NOMO-1 treated with dmso at 0.1 percent for 144 hours (cell line): ENCODE measurements around the gene SUGCT.
A peak's percentile ranks its signal among the peaks of the same experiment; 100 is the strongest.
"Not testable (repeated sequence)": the region's sequence is repeated elsewhere in the genome, so short reads cannot be mapped to it uniquely, and the experiment has no call there.

ENCODE experiments used
- DNase-seq: peaks from one replicate; lab custom pipeline; 2025; ENCODE audit not compliant: unreplicated experiment; lab: John Stamatoyannopoulos, UW

The SUGCT gene

GRCh38 chr7:40244226-40244625, 109.4 kb downstream of the SUGCT start:
- DNase-seq = no peak

GRCh38 chr7:40248681-40249080, 113.9 kb downstream of the SUGCT start:
- DNase-seq = no peak

GRCh38 chr7:40253444-40253843, 118.6 kb downstream of the SUGCT start:
- not testable (repeated sequence) for DNase-seq

GRCh38 chr7:40263752-40264390, 129.1 kb downstream of the SUGCT start:
- no peak for DNase-seq

GRCh38 chr7:40267583-40267982, 132.8 kb downstream of the SUGCT start:
- no peak for DNase-seq

GRCh38 chr7:40268810-40269209, 134.0 kb downstream of the SUGCT start:
- peak; percentile 88 for DNase-seq

- no peak for DNase-seq
Measured at GRCh38 chr7:40276061-40276460, 141.3 kb downstream of the SUGCT start.

GRCh38 chr7:40279991-40280390, 145.2 kb downstream of the SUGCT start:
- DNase-seq = no peak

- no peak for DNase-seq
Measured at GRCh38 chr7:40282858-40283257, 148.1 kb downstream of the SUGCT start.

- DNase-seq = no peak
Measured at GRCh38 chr7:40283391-40283790, 148.6 kb downstream of the SUGCT start.

- no peak for DNase-seq
Measured at GRCh38 chr7:40288827-40289226, 154.0 kb downstream of the SUGCT start.

- DNase-seq = no peak
Measured at GRCh38 chr7:40297741-40298311, 163.0 kb downstream of the SUGCT start.

- DNase-seq = no peak
Measured at GRCh38 chr7:40298421-40298820, 163.6 kb downstream of the SUGCT start.

GRCh38 chr7:40299097-40299496, 164.3 kb downstream of the SUGCT start:
- DNase-seq = peak; percentile 5

- DNase-seq = no peak
Measured at GRCh38 chr7:40300146-40300670, 165.4 kb downstream of the SUGCT start.

GRCh38 chr7:40301486-40302068, 166.8 kb downstream of the SUGCT start:
- no peak for DNase-seq

- DNase-seq = no peak
Measured at GRCh38 chr7:40303996-40304395, 169.2 kb downstream of the SUGCT start.

- DNase-seq = no peak
Measured at GRCh38 chr7:40305229-40305628, 170.4 kb downstream of the SUGCT start.

GRCh38 chr7:40306025-40306424, 171.2 kb downstream of the SUGCT start:
- DNase-seq = no peak

- DNase-seq = no peak
Measured at GRCh38 chr7:40306596-40306995, 171.8 kb downstream of the SUGCT start.

- DNase-seq = no peak
Measured at GRCh38 chr7:40310258-40310657, 175.5 kb downstream of the SUGCT start.

GRCh38 chr7:40311307-40311706, 176.5 kb downstream of the SUGCT start:
- DNase-seq = no peak
